ENCODE measurements around the gene HSD17B4.
"Not testable (repeated sequence)": the region's sequence is repeated elsewhere in the genome, so short reads cannot be mapped to it uniquely, and the experiment has no call there.

HSD17B4 gene

GRCh38 chr5:119409235-119409815 lies 43.0 kb upstream of the HSD17B4 start:
- Histone ChIP-seq H3K27ac (no peak overlapping the region), H3K4me3 (ENCODE audit: low read depth in 1 of 2, low read length in 1 of 2) (no peak overlapping the region), H3K36me3 (no peaks in the 10 kb centered on the region), H3K27me3 (no peaks in the 10 kb centered on the region), H3K9me3 (no peaks in the 10 kb centered on the region), H3K4me1 (ENCODE audit: control insufficient read depth in 1 of 2, insufficient read depth in 1 of 2, low read depth in 1 of 2, low read length in 1 of 2) (peaks cover 13 to 21% of the 10 kb centered on the region in 2 experiments)
- no peak for TF ChIP-seq CTCF (IDR thresholded peaks at IDR 0.05)

- Histone ChIP-seq H3K27me3 (no peaks in the 10 kb centered on the region), H3K9me3 (no peaks in the 10 kb centered on the region), H3K36me3 (no peaks in the 10 kb centered on the region), H3K4me3 (ENCODE audit: low read depth in 1 of 2, low read length in 1 of 2) (no peak overlapping the region), H3K4me1 (ENCODE audit: control insufficient read depth in 1 of 2, insufficient read depth in 1 of 2, low read depth in 1 of 2, low read length in 1 of 2) (peaks cover 14 to 23% of the 10 kb centered on the region in 2 experiments), H3K27ac (no peak overlapping the region)
- no peak for TF ChIP-seq CTCF (IDR thresholded peaks at IDR 0.05)
These were observed 41.7 kb upstream of the HSD17B4 start for GRCh38 chr5:119410448-119411159.

GRCh38 chr5:119411361-119412278 lies 40.7 kb upstream of the HSD17B4 start:
- H3K27ac ChIP-seq, result no peak overlapping the region

GRCh38 chr5:119412279-119413227 lies 39.7 kb upstream of the HSD17B4 start:
- H3K36me3 ChIP-seq, result no peaks in the 10 kb centered on the region
- H3K27me3 ChIP-seq, result no peaks in the 10 kb centered on the region
- no peak for TF ChIP-seq CTCF (IDR thresholded peaks at IDR 0.05)
- H3K4me3 ChIP-seq (ENCODE audit: low read depth in 1 of 2, low read length in 1 of 2), result peak overlapping the region; percentile 62
- H3K27ac ChIP-seq, result no peak overlapping the region
- H3K9me3 ChIP-seq, result no peaks in the 10 kb centered on the region
- peaks cover 14 to 23% of the 10 kb centered on the region in 2 experiments for H3K4me1 ChIP-seq (ENCODE audit: control insufficient read depth in 1 of 2, insufficient read depth in 1 of 2, low read depth in 1 of 2, low read length in 1 of 2)

More at GRCh38 chr5:119411361-119412278, 40.7 kb upstream of the HSD17B4 start:
- peaks cover 14 to 23% of the 10 kb centered on the region in 2 experiments for H3K4me1 ChIP-seq (ENCODE audit: control insufficient read depth in 1 of 2, insufficient read depth in 1 of 2, low read depth in 1 of 2, low read length in 1 of 2)
- no peaks in the 10 kb centered on the region for H3K9me3 ChIP-seq
- H3K36me3 ChIP-seq, result no peaks in the 10 kb centered on the region
- TF ChIP-seq CTCF (IDR thresholded peaks at IDR 0.05), result peak; percentile 94
- peak overlapping the region; percentile 62 for H3K4me3 ChIP-seq (ENCODE audit: low read depth in 1 of 2, low read length in 1 of 2)
- no peaks in the 10 kb centered on the region for H3K27me3 ChIP-seq

- peak overlapping the region in 1 of 2 experiments; percentile 22 for H3K4me3 ChIP-seq (ENCODE audit: low read depth in 1 of 2, low read length in 1 of 2)
- H3K27ac ChIP-seq, result peak overlapping the region; percentile 81
- H3K36me3 ChIP-seq, H3K9me3 ChIP-seq, H3K27me3 ChIP-seq: not testable (repeated sequence)
- H3K4me1 ChIP-seq (ENCODE audit: control insufficient read depth in 1 of 2, insufficient read depth in 1 of 2, low read depth in 1 of 2, low read length in 1 of 2), result peaks cover 14 to 30% of the 10 kb centered on the region in 2 experiments
These were observed 38.1 kb upstream of the HSD17B4 start for GRCh38 chr5:119414124-119414734.
